Fibroblast of pulmonary artery (primary cell): ENCODE results near the gene GUCY1A1.

ENCODE experiments used
- DNase-seq: peaks from one replicate; pipeline ENCODE4 v3.0.0-alpha.2; 2010; ENCODE audit warnings: low read depth
- H3K4me3 ChIP-seq: replicated peaks from 2 replicates; pipeline ENCODE4 v1.5.1; 2011; ENCODE audit warnings: low read depth, mild to moderate bottlenecking, control low read depth, low read length, moderate library complexity
- TF ChIP-seq, protein P1 (sequence below): IDR thresholded peaks from 2 replicates; pipeline ENCODE4 v1.5.1; 2011; ENCODE audit warnings: mild to moderate bottlenecking, control low read depth, low read length, inconsistent platforms; ENCODE audit errors: missing control alignments

Gene GUCY1A1

DNA sequence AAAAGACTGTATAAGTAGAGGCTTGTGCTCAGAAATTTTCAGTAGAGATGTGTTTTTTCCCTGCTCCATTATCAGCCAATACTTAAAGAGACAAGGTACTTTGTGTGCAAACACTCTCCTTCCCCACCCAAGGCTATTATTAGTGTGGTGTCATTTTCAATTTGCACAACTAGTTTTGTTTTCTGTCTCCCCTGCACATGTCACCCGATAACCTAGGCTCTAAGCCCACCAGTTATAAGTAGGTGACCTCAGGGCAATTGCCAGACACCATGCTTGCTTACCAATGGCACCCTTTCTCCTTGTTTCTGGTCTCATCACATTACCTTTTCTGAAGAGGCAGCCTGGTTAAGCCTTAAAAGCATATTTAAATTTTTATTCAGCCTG, 8.0 kb upstream of the GUCY1A1 start:
- no peak overlapping the region for H3K4me3 ChIP-seq
- no peak for DNase-seq
- TF ChIP-seq, protein P1, sequence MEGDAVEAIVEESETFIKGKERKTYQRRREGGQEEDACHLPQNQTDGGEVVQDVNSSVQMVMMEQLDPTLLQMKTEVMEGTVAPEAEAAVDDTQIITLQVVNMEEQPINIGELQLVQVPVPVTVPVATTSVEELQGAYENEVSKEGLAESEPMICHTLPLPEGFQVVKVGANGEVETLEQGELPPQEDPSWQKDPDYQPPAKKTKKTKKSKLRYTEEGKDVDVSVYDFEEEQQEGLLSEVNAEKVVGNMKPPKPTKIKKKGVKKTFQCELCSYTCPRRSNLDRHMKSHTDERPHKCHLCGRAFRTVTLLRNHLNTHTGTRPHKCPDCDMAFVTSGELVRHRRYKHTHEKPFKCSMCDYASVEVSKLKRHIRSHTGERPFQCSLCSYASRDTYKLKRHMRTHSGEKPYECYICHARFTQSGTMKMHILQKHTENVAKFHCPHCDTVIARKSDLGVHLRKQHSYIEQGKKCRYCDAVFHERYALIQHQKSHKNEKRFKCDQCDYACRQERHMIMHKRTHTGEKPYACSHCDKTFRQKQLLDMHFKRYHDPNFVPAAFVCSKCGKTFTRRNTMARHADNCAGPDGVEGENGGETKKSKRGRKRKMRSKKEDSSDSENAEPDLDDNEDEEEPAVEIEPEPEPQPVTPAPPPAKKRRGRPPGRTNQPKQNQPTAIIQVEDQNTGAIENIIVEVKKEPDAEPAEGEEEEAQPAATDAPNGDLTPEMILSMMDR, result no peak

DNA sequence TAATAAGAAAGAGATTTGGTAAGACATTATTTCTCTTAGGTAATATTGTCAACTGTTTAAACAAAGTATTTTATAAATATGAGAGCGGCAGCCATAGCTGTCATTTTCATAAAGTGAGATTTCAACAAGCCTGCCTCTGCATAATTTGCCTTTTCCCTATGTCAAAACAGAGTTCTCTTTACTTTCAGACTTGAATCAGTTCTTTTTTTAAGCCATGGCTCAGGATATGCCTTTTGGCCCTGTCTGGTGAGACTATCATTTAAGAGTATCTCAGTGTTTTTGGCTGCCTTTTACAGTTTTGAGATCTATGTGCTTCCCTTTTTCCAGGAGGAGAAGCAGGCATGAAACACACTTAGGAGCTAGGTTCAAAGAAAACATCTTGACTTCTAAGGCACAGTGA, 7.5 kb upstream of the GUCY1A1 start:
- no peak for DNase-seq
- TF ChIP-seq, protein P1, result no peak
- H3K4me3 ChIP-seq, result no peak overlapping the region

DNA sequence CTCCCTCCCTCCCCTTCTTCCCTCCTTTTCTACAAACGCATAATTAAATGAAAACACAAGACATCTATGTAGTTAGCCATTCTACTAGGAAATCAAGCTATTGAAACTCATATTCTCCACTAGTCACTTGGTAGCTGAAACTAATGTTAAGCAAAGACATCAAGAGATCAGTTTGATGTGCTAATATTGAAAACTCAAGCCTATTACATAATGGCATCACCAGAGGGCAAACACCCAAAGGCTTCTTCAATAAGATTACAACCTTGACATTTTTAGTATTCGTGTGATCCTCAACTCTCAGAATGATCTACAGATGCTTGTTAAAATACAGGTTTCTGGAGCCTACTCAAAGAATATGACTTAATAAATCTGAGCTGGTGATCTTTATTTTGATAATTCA, 6.2 kb upstream of the GUCY1A1 start:
- TF ChIP-seq, protein P1, result no peak
- DNase-seq, result no peak
- H3K4me3 ChIP-seq, result no peak overlapping the region

DNA sequence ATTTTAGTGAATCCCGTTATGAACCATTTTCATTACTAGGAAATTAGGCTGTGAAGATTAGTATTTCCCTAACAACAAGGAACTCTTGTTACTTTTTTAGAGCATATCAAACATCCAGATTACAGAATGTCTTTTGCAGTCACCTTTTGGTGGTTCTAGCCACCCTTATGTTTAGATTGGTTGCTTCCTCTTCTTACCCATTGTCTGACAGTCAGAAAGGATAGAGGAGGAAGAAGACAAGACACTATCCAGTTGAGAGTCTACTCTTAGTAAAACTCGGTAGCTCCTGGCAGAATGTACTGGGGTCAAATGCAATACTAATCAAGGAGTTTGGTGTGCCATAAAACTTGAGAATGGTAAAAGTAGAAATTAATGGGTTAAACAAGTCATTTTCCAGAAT, 1.6 kb upstream of the GUCY1A1 start:
- H3K4me3 ChIP-seq, result no peak overlapping the region
- no peak for DNase-seq
- TF ChIP-seq, protein P1, result no peak

DNA sequence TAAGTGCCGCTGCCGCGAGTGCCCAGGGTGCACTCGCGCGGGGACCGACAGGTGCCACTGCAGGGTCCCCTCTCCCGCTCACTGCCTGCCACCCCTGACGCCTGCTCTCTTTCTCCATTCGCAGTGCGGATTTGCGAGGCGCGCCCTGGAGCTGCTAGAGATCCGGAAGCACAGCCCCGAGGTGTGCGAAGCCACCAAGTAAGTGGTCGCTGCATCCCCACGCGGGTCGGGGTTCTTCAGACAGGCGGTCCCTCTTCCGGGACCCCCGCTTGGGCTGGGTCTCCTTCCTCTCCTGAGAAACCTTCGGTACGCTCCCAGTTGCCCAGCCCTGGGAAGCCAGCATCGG, 547 bp downstream of the GUCY1A1 start:
- DNase-seq, result peak; percentile 7
- peak overlapping the region; percentile 52 for H3K4me3 ChIP-seq
- TF ChIP-seq, protein P1, result no peak

DNA sequence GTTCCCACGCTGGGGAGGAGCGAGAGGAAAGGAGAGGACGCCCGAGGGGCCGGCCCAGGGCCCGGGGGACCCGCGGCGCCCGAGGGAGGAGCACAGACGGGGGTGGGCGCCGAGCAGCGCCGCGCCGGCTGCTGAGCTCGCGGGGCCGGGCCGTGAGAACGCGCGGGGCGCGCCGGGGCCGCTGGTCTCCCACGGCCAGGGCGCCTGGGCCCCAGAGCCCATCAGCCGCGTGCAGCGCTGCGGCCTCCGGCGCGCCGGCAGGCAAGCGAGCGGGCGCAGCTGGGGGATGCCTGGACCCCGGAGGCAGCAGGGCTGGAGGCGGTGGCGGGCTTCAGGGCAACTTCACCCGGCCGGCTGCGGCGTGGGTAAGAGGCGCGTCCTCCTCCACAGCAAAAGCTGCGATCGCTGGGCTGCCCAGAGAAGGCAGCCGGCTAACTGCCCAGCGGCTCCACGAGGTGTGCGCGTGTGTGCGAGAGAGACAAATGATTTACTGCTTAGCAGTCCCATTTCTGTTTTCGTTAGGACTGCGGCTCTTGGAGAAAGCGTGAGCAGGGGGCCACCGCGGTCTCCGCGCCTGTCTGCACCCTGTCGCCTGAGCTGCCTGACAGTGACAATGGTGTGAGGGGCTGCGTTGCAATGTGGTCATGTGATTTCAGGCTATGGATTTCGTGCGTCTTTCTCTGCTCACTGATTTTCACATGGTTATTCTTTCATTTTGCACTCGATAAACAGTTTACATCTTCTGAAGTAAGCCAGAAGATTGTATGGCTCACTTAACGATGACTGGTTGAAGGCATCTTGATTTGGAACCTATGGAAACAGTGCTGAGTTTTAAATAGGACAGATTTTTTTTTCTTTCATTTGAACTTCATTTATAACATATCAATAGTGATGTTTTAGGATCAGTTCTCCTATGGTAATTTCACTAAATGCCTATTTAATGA, 1.2 kb downstream of the GUCY1A1 start:
- H3K4me3 ChIP-seq, result peak overlapping the region; percentile 52
- DNase-seq, result peak; percentile 35
- TF ChIP-seq, protein P1, result no peak
